ENCODE data around the gene CAPN13. TPM values are rescaled to one million over a fixed set of nuclear protein-coding genes. Genes with fewer than 3 reads are reported as not detected.

CAPN13 gene
- total RNA-seq, 1 experiment from 2014 or later = 12.0 TPM

GRCh38 chr2:30798536-30798991, 8.7 kb downstream of the CAPN13 start:
- Mint-ChIP-seq H3K27me3 (ENCODE audit: unreplicated experiment) (no peaks in the 10 kb centered on the region), H3K9me3 (ENCODE audit: low read depth, unreplicated experiment) (no peaks in the 10 kb centered on the region), H3K27ac (ENCODE audit: unreplicated experiment) (no peak overlapping the region), H3K4me1 (ENCODE audit: low read depth, unreplicated experiment) (no peaks in the 10 kb centered on the region), H3K4me3 (ENCODE audit: low read depth, unreplicated experiment) (no peak overlapping the region), H3K36me3 (ENCODE audit: insufficient read depth, unreplicated experiment) (no peaks in the 10 kb centered on the region)
- TF ChIP-seq, protein P1, sequence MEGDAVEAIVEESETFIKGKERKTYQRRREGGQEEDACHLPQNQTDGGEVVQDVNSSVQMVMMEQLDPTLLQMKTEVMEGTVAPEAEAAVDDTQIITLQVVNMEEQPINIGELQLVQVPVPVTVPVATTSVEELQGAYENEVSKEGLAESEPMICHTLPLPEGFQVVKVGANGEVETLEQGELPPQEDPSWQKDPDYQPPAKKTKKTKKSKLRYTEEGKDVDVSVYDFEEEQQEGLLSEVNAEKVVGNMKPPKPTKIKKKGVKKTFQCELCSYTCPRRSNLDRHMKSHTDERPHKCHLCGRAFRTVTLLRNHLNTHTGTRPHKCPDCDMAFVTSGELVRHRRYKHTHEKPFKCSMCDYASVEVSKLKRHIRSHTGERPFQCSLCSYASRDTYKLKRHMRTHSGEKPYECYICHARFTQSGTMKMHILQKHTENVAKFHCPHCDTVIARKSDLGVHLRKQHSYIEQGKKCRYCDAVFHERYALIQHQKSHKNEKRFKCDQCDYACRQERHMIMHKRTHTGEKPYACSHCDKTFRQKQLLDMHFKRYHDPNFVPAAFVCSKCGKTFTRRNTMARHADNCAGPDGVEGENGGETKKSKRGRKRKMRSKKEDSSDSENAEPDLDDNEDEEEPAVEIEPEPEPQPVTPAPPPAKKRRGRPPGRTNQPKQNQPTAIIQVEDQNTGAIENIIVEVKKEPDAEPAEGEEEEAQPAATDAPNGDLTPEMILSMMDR (IDR thresholded peaks at IDR 0.05; ENCODE audit: unreplicated experiment) = no peak
- no peak for DNase-seq
- intact Hi-C loops (cut with micrococcal nuclease; ENCODE audit: unreplicated experiment) = no loop called here
- BruUV-seq (replicated peaks) = no TSS peak
- CTCF ChIA-PET = no interaction called here

GRCh38 chr2:30797381-30798015, 9.7 kb downstream of the CAPN13 start:
- intact Hi-C loops (cut with micrococcal nuclease; ENCODE audit: unreplicated experiment) = no loop called here
- BruUV-seq (replicated peaks) = no TSS peak
- Mint-ChIP-seq H3K4me3 (ENCODE audit: low read depth, unreplicated experiment) (no peak overlapping the region), H3K27ac (ENCODE audit: unreplicated experiment) (no peak overlapping the region), H3K9me3 (ENCODE audit: low read depth, unreplicated experiment) (no peaks in the 10 kb centered on the region), H3K4me1 (ENCODE audit: low read depth, unreplicated experiment) (no peaks in the 10 kb centered on the region), H3K36me3 (ENCODE audit: insufficient read depth, unreplicated experiment) (no peaks in the 10 kb centered on the region), H3K27me3 (ENCODE audit: unreplicated experiment) (no peaks in the 10 kb centered on the region)
- TF ChIP-seq, protein P1 (IDR thresholded peaks at IDR 0.05; ENCODE audit: unreplicated experiment) = no peak
- no peak for DNase-seq
- CTCF ChIA-PET = no interaction called here

DNA sequence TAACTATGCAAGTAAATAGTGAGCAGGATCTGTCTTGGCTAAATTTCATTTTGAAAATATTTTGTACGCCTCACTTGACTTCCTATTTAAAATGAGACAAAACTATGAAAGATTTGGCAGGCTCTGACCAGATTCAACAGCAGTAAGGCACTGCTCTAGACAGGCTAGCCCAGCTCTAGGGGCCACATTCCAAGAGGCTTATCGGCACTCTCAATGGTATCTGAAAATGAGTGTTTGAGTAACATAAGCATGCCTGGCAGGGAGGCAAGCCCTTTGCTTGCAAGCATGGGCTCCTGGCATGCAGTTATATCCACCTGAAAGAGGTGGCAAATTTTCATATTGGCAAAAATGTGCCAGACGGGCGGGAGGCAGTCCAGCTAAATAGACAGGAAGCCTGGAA, 10.5 kb downstream of the CAPN13 start:
- H3K27ac Mint-ChIP-seq (ENCODE audit: unreplicated experiment) = no peak overlapping the region
- no peaks in the 10 kb centered on the region for H3K27me3 Mint-ChIP-seq (ENCODE audit: unreplicated experiment)
- TF ChIP-seq, protein P1 (IDR thresholded peaks at IDR 0.05; ENCODE audit: unreplicated experiment) = no peak
- H3K9me3 Mint-ChIP-seq (ENCODE audit: low read depth, unreplicated experiment) = no peaks in the 10 kb centered on the region
- CTCF ChIA-PET = no interaction called here
- no peak for DNase-seq
- BruUV-seq (replicated peaks) = no TSS peak
- intact Hi-C loops (cut with micrococcal nuclease; ENCODE audit: unreplicated experiment) = no loop called here
- no peaks in the 10 kb centered on the region for H3K4me1 Mint-ChIP-seq (ENCODE audit: low read depth, unreplicated experiment)
- H3K36me3 Mint-ChIP-seq (ENCODE audit: insufficient read depth, unreplicated experiment) = no peaks in the 10 kb centered on the region
- H3K4me3 Mint-ChIP-seq (ENCODE audit: low read depth, unreplicated experiment) = no peak overlapping the region

DNA sequence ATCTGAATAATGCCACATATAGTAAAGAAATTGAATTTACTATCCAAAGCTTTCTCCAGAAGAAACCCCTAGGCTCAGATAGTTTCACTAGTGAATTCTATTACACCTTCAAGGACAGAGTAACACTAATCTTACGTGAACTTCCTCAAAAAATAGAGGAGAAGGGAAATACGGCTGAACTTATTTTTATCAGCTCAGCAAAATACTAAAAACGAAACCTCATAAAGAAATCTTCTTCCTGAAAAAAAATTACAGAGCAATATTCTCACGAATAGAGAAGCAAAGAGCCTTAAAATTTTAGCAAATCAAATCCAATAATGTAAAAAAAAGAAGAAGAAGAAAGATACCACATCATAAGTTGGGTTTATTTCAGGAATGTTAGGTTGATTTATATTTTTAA, 14.7 kb downstream of the CAPN13 start:
- no TSS peak for BruUV-seq (replicated peaks)
- CTCF ChIA-PET = no interaction called here
- Mint-ChIP-seq H3K27me3 (ENCODE audit: unreplicated experiment) (no peaks in the 10 kb centered on the region), H3K4me1 (ENCODE audit: low read depth, unreplicated experiment) (no peaks in the 10 kb centered on the region), H3K9me3 (ENCODE audit: low read depth, unreplicated experiment) (no peaks in the 10 kb centered on the region), H3K27ac (ENCODE audit: unreplicated experiment) (no peak overlapping the region), H3K4me3 (ENCODE audit: low read depth, unreplicated experiment) (no peak overlapping the region), H3K36me3 (ENCODE audit: insufficient read depth, unreplicated experiment) (no peaks in the 10 kb centered on the region)
- TF ChIP-seq, protein P1 (IDR thresholded peaks at IDR 0.05; ENCODE audit: unreplicated experiment) = no peak
- intact Hi-C loops (cut with micrococcal nuclease; ENCODE audit: unreplicated experiment) = no loop called here
- no peak for DNase-seq
